Measurements from ENCODE around the gene KRT72.

Gene KRT72

GRCh38 chr12:52543985-52544883, 57.0 kb downstream of the KRT72 start:
- no peak for TF ChIP-seq RAD21 (IDR thresholded peaks at IDR 0.05; ENCODE audit: low read depth)
- no peak for TF ChIP-seq CREB1 (IDR thresholded peaks at IDR 0.05; ENCODE audit: low read depth)
- no peak for TF ChIP-seq EP300 (IDR thresholded peaks at IDR 0.05; ENCODE audit: borderline replicate concordance)

DNA sequence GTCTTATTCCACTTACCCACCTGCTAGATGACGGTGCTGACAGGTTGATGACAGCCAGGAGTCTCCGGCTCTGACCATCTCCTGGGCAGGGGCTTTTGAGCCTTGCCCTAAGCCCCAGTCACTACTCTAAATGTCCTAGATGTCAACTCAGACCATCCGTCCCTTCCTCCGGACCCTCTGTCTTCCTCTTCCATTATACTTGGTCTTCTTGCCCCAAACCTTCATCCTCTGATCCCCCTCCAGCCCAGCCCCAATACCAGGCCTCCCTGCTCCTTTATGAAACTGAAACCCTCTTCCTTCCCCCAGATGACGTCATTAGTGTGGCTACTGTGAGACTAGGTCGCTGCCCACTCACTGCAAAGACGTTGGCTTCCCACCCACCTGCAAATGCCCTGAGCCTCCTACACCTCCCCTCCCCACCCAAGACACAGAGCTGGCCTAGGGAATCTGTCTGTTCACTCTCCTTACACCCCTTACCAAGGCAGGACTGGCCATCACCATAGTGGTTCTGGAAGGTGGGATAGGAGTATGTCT, 58.4 kb downstream of the KRT72 start:
- no peak for TF ChIP-seq FOXM1 (IDR thresholded peaks at IDR 0.05; ENCODE audit: borderline replicate concordance, low read depth)
- TF ChIP-seq, protein P1, sequence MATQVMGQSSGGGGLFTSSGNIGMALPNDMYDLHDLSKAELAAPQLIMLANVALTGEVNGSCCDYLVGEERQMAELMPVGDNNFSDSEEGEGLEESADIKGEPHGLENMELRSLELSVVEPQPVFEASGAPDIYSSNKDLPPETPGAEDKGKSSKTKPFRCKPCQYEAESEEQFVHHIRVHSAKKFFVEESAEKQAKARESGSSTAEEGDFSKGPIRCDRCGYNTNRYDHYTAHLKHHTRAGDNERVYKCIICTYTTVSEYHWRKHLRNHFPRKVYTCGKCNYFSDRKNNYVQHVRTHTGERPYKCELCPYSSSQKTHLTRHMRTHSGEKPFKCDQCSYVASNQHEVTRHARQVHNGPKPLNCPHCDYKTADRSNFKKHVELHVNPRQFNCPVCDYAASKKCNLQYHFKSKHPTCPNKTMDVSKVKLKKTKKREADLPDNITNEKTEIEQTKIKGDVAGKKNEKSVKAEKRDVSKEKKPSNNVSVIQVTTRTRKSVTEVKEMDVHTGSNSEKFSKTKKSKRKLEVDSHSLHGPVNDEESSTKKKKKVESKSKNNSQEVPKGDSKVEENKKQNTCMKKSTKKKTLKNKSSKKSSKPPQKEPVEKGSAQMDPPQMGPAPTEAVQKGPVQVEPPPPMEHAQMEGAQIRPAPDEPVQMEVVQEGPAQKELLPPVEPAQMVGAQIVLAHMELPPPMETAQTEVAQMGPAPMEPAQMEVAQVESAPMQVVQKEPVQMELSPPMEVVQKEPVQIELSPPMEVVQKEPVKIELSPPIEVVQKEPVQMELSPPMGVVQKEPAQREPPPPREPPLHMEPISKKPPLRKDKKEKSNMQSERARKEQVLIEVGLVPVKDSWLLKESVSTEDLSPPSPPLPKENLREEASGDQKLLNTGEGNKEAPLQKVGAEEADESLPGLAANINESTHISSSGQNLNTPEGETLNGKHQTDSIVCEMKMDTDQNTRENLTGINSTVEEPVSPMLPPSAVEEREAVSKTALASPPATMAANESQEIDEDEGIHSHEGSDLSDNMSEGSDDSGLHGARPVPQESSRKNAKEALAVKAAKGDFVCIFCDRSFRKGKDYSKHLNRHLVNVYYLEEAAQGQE (IDR thresholded peaks at IDR 0.05; ENCODE audit: low read depth), result no peak
- no peak for TF ChIP-seq NFIC (IDR thresholded peaks at IDR 0.05)
- TF ChIP-seq ZBTB7A (IDR thresholded peaks at IDR 0.05; ENCODE audit: low read depth), result no peak
- TF ChIP-seq EP300 (IDR thresholded peaks at IDR 0.05; ENCODE audit: borderline replicate concordance), result no peak
- TF ChIP-seq CREB1 (IDR thresholded peaks at IDR 0.05; ENCODE audit: low read depth), result no peak
- TF ChIP-seq, protein P2, sequence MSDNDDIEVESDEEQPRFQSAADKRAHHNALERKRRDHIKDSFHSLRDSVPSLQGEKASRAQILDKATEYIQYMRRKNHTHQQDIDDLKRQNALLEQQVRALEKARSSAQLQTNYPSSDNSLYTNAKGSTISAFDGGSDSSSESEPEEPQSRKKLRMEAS (IDR thresholded peaks at IDR 0.05), result no peak

DNA sequence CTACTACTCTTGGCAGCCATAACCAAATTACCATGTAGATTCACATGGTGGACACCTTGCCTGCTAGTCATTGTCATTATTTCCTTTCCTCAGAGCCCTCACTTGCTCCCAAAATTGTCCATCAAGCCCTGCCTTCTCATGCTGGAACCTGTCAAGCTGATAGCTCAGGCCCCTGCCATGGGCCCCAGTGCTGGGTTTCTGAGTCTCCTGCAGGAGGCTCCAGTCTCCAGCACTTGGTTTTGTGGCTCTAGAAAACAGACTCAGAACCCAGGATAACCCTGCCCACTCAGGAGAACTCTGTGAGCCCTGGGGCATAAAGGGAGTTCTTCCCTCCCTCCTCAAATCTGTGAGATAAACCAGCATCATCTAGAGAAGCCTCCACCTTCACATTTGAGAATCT, 59.1 kb downstream of the KRT72 start:
- TF ChIP-seq TCF12 (IDR thresholded peaks at IDR 0.05; ENCODE audit: low read depth) (0 out of 2 replicates have a peak, but pooled peaks have one; percentile 0), NFIC (IDR thresholded peaks at IDR 0.05) (no peak), FOXM1 (IDR thresholded peaks at IDR 0.05; ENCODE audit: borderline replicate concordance, low read depth) (no peak), RAD21 (IDR thresholded peaks at IDR 0.05; ENCODE audit: low read depth) (peak; percentile 43)
- TF ChIP-seq, protein P1 (IDR thresholded peaks at IDR 0.05; ENCODE audit: low read depth), result no peak
- TF ChIP-seq, protein P3, sequence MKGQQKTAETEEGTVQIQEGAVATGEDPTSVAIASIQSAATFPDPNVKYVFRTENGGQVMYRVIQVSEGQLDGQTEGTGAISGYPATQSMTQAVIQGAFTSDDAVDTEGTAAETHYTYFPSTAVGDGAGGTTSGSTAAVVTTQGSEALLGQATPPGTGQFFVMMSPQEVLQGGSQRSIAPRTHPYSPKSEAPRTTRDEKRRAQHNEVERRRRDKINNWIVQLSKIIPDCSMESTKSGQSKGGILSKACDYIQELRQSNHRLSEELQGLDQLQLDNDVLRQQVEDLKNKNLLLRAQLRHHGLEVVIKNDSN (IDR thresholded peaks at IDR 0.05), result no peak

DNA sequence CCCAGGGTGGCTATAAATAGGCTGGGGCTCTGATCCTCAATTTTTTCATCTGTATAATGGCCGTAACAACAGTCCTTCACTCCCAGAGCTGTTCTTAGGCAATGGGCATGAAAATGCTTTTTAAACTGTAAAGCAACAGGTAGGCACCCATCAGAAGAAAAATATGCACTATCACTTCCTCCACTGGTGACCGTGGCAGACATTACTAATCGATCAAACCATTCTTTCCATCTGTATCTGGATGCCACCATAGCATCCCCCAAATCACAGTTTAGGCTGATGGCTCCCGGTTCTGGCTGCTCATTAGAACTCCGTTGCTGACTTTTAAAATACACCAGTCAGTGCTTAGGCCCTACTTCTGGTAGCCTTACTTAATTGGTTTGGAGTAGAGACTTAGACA, 59.6 kb downstream of the KRT72 start:
- TF ChIP-seq NFIC (IDR thresholded peaks at IDR 0.05), result no peak
- 0 out of 2 replicates have a peak, but pooled peaks have one; percentile 14 for TF ChIP-seq TCF12 (IDR thresholded peaks at IDR 0.05; ENCODE audit: low read depth)
- TF ChIP-seq YY1 (IDR thresholded peaks at IDR 0.05; ENCODE audit: low read depth), result no peak

DNA sequence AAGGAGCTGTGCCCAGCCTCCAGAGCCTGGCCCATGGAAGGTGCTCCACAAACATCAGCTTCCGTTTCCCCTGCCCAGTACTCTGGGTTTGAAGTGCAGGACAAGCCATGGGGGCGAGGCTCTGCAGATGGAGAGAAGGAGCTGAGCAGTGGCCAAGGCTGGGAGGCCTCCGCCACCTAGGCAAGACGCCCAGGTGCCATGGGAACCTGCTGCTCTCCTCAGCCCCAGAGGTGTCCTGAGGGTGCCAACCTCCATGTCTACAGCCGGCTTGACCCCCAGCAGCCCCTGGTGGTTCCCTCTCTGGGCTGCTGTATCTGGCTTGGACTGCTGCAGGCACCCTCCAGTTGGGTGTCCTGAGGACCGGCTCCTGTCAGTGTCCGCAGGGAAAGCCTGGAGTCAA, 60.7 kb downstream of the KRT72 start:
- TF ChIP-seq CREB1 (IDR thresholded peaks at IDR 0.05; ENCODE audit: low read depth), result no peak
- TF ChIP-seq, protein P2 (IDR thresholded peaks at IDR 0.05), result no peak
- no peak for TF ChIP-seq TAF1 (IDR thresholded peaks at IDR 0.05; ENCODE audit: low read depth)
- TF ChIP-seq ZBTB7A (IDR thresholded peaks at IDR 0.05; ENCODE audit: low read depth), result no peak
- no peak for TF ChIP-seq YY1 (IDR thresholded peaks at IDR 0.05; ENCODE audit: low read depth)
- TF ChIP-seq, protein P1 (IDR thresholded peaks at IDR 0.05; ENCODE audit: low read depth), result no peak
- TF ChIP-seq RAD21 (IDR thresholded peaks at IDR 0.05; ENCODE audit: low read depth), result no peak
- TF ChIP-seq TEAD4 (IDR thresholded peaks at IDR 0.05), result no peak
- no peak for TF ChIP-seq CEBPB (IDR thresholded peaks at IDR 0.05)
- no peak for TF ChIP-seq EGR1 (IDR thresholded peaks at IDR 0.05)
